Transverse colon (tissue), 4 donors: Measurements from ENCODE around the gene MYO7A. TPM values are rescaled to one million over a fixed set of nuclear protein-coding genes. Genes with fewer than 3 reads are reported as not detected.

ENCODE experiments used
- DNase-seq: peaks from one replicate; pipeline ENCODE4 v3.0.0-alpha.2; 2019
- H3K27ac ChIP-seq, 4 donors: fragments of 200-600 bp; sonication (generic); 2 replicates each; pipeline ENCODE4 v1.5.1; 2016 to 2018; ENCODE audit warnings: inconsistent platforms in 4 of 4
- H3K27me3 ChIP-seq: fragments of 200-600 bp; sonication (generic); 2 replicates; pipeline ENCODE4 v1.5.1; 2017; ENCODE audit warnings: inconsistent platforms
- H3K36me3 ChIP-seq, 4 donors: fragments of 200-600 bp; sonication (generic); 2 replicates each; pipeline ENCODE4 v1.5.1; 2017 to 2019; ENCODE audit warnings: inconsistent platforms in 4 of 4
- H3K4me1 ChIP-seq, 4 donors: fragments of 200-600 bp; sonication (generic); 2 replicates each; pipeline ENCODE4 v1.5.1; 2017 to 2020; ENCODE audit warnings: inconsistent platforms in 4 of 4
- H3K4me3 ChIP-seq, 4 donors: fragments of 200-600 bp; sonication (generic); 1 replicate in 1 of 4; 2 replicates in 3 of 4; pipeline versions ENCODE4 v1.5.1 to v1.6.1; 2017 to 2019; ENCODE audit warnings: inconsistent platforms in 4 of 4
- H3K9me3 ChIP-seq, 2 donors: fragments of 200-600 bp; sonication (generic); 2 replicates each; pipeline ENCODE4 v1.5.1; 2017 to 2019; ENCODE audit warnings: inconsistent platforms in 2 of 2
- EP300 ChIP-seq: sonication (generic); formaldehyde crosslinking; IDR thresholded peaks from one replicate; pipeline ENCODE4 v1.6.1; 2017; ENCODE audit warnings: antibody characterized with exemption, low read depth
- POLR2A ChIP-seq: fragments of 450-650 bp; IDR thresholded peaks from one replicate; pipeline ENCODE4 v1.6.1; 2016; ENCODE audit warnings: antibody characterized with exemption, mild to moderate bottlenecking, moderate library complexity
- POLR2AphosphoS5 ChIP-seq, 3 donors: sonication (generic); formaldehyde crosslinking; IDR thresholded peaks; one replicate each; pipeline ENCODE4 v1.6.1; 2016; ENCODE audit warnings: antibody characterized with exemption in 3 of 3
- WGBS, 2 donors: methylation state at CpG; one replicate each; pipeline ENCODE4 v1.1.5; 2018; ENCODE audit warnings: low coverage in 1 of 2; 5-methylcytosine and 5-hydroxymethylcytosine counted together
- in situ Hi-C, 4 donors: fragments of 200-750 bp; cut with MboI; loops; one replicate each; pipeline versions ENCODE4 v1.15.0 to v1.15.1; 2017; ENCODE audit warnings: low sequenced_read_pairs in 3 of 4, low pct_ligation_motif_present in 1 of 4, low pct_unique_long_range_greater_than_20kb in 1 of 4
- intact Hi-C: fragments of 100-400 bp; cut with DNase I; formaldehyde crosslinking; loops from one replicate; pipeline ENCODE4 v1.15.1; 2023; ENCODE audit warnings: low total_unique reads
- total RNA-seq, 4 donors: library from RNA; depleted of rRNA; stranded (reverse); fragments of >200 nt; gene quantifications; one replicate each; pipeline ENCODE4 v1.1.0, GENCODE V29; 2016
- TF ChIP-seq, protein P1 (sequence below), 5 experiments: fragments of 200-600 bp in 3 of 5; fragments of 450-650 bp in 2 of 5; sonication (generic) in 3 of 5; IDR thresholded peaks; 1 replicate in 2 of 5; 2 replicates in 3 of 5; pipeline ENCODE4 v1.5.1; 2016 to 2017; ENCODE audit warnings: antibody characterized with exemption in 5 of 5, inconsistent platforms in 3 of 5, mild to moderate bottlenecking in 2 of 5, moderate library complexity in 1 of 5

The MYO7A gene
- total RNA-seq, 4 donors from 2014 or later, result 4.6 to 11.2 (median 5.5) TPM

DNA sequence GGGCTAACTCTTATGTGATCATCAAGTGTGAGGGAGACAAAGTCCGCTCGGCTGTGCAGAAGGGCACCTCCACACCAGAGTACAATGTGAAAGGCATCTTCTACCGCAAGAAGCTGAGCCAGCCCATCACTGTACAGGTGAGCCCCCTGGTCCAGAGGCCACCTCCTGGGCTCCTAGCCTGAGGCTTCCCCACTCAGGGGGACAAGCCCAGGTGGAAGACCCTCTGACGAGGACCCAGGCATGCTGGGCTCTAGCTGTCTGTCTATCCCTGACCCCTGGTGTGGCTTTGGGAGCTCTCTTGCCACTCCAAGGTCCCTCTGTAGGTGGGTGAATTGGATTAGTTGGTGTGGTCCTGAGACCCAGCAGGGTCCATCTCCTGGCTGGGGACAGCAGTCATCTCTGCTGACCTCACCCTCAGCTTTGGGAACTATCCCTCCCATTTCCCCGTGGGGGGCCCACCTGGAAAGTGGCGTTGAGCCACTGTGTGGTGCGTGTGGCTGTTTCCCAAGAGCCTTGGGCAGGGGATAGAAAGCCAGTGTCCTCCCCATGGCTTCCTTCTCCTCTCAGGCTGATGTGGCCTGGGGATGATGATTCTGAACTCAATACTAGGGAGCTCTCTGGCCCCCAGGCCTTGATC lies 5.4 kb upstream of the MYO7A start:
- Histone ChIP-seq H3K27ac (no peak overlapping the region), H3K9me3 (no peaks in the 10 kb centered on the region), H3K4me3 (no peak overlapping the region), H3K27me3 (no peaks in the 10 kb centered on the region), H3K36me3 (peaks cover 0 to 28% (median 5%) of the 10 kb centered on the region in 4 donors), H3K4me1 (peaks cover 8 to 16% (median 10%) of the 10 kb centered on the region in 4 donors)
- in situ Hi-C loops, result loop anchor here in 1 of 4 donors (5.0 kb wide), 1 partner anchor 65 kb away; no protein-coding TSS in a partner anchor
- DNase-seq, result no peak
- intact Hi-C loops, result loop anchor here (10.0 kb wide), 1 partner anchor 62 kb away; no protein-coding TSS in a partner anchor
- TF ChIP-seq, protein P1, sequence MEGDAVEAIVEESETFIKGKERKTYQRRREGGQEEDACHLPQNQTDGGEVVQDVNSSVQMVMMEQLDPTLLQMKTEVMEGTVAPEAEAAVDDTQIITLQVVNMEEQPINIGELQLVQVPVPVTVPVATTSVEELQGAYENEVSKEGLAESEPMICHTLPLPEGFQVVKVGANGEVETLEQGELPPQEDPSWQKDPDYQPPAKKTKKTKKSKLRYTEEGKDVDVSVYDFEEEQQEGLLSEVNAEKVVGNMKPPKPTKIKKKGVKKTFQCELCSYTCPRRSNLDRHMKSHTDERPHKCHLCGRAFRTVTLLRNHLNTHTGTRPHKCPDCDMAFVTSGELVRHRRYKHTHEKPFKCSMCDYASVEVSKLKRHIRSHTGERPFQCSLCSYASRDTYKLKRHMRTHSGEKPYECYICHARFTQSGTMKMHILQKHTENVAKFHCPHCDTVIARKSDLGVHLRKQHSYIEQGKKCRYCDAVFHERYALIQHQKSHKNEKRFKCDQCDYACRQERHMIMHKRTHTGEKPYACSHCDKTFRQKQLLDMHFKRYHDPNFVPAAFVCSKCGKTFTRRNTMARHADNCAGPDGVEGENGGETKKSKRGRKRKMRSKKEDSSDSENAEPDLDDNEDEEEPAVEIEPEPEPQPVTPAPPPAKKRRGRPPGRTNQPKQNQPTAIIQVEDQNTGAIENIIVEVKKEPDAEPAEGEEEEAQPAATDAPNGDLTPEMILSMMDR (IDR thresholded peaks at IDR 0.05), result no peak
- TF ChIP-seq POLR2A (no peak), POLR2AphosphoS5 (IDR thresholded peaks at IDR 0.05) (no peak), EP300 (no peak)
- 88% methylated on average over 7 of the region's 7 CpGs; no CpG with 5 or more reads in 1 of the 2 donors for WGBS, 2 donors

DNA sequence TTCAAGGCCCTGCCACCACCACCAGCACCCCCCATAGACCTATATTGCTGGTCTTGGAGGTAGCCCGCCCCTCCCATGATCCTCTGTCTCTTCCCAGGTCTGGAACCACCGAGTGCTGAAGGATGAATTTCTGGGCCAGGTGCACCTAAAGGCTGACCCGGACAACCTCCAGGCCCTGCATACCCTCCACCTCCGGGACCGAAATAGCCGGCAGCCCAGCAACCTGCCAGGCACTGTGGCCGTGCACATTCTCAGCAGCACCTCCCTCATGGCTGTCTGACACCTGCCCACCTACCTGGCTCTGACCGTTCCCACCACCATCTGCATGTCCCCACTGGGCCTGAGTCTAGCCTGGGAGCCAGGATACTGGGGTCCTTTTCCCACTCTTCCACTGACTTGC lies 4.5 kb upstream of the MYO7A start:
- Histone ChIP-seq H3K27ac (no peak overlapping the region), H3K4me1 (peaks cover 9 to 22% (median 15%) of the 10 kb centered on the region in 4 donors), H3K4me3 (no peak overlapping the region), H3K27me3 (no peaks in the 10 kb centered on the region), H3K36me3 (peaks cover 0 to 27% (median 5%) of the 10 kb centered on the region in 4 donors), H3K9me3 (no peaks in the 10 kb centered on the region)
- DNase-seq, result no peak
- no peak for TF ChIP-seq POLR2AphosphoS5 (IDR thresholded peaks at IDR 0.05)
- no peak for TF ChIP-seq EP300
- TF ChIP-seq POLR2A, result no peak
- TF ChIP-seq, protein P1 (IDR thresholded peaks at IDR 0.05), result no peak
- in situ Hi-C loops (loop anchor here in 1 of 4 donors (5.0 kb wide), 1 partner anchor 64 kb away; no protein-coding TSS in a partner anchor), intact Hi-C loops (loop anchor here (10.0 kb wide), 1 partner anchor 61 kb away; no protein-coding TSS in a partner anchor)
- 87% methylated on average over 8 of the region's 8 CpGs; no CpG with 5 or more reads in 1 of the 2 donors for WGBS, 2 donors

DNA sequence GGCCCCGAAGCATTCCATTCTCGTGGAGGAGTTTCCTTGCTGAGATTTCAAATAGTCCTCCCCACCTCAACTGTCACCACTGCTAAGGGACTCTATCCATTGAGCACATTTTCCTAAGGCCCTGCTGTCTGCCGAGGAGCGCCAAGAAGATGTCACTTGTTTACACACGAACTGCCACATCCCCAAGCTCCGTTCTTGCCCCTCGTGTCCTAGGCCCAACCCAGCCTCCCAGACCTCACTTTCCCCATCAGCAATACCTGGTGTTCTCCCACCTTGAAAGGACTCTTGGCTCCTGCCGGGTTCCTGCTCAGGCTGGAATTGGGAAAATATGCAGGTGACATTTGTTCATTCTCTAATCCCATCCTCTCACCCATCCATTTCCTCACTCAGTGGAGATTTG lies 4.0 kb upstream of the MYO7A start:
- TF ChIP-seq EP300, result no peak
- TF ChIP-seq POLR2AphosphoS5 (IDR thresholded peaks at IDR 0.05), result no peak
- TF ChIP-seq, protein P1 (IDR thresholded peaks at IDR 0.05), result no peak
- no peak for TF ChIP-seq POLR2A
- H3K4me3 ChIP-seq, result no peak overlapping the region
- no peaks in the 10 kb centered on the region for H3K27me3 ChIP-seq
- no peaks in the 10 kb centered on the region for H3K9me3 ChIP-seq
- intact Hi-C loops, result loop anchor here (10.0 kb wide), 1 partner anchor 61 kb away; no protein-coding TSS in a partner anchor
- 80% methylated on average over 8 of the region's 8 CpGs; no CpG with 5 or more reads in 1 of the 2 donors for WGBS, 2 donors
- H3K27ac ChIP-seq, result no peak overlapping the region
- in situ Hi-C loops, result loop anchor here in 1 of 4 donors (5.0 kb wide), 1 partner anchor 63 kb away; no protein-coding TSS in a partner anchor
- peaks cover 0 to 22% (median 5%) of the 10 kb centered on the region in 4 donors for H3K36me3 ChIP-seq
- no peak for DNase-seq
- peaks cover 9 to 22% (median 15%) of the 10 kb centered on the region in 4 donors for H3K4me1 ChIP-seq

DNA sequence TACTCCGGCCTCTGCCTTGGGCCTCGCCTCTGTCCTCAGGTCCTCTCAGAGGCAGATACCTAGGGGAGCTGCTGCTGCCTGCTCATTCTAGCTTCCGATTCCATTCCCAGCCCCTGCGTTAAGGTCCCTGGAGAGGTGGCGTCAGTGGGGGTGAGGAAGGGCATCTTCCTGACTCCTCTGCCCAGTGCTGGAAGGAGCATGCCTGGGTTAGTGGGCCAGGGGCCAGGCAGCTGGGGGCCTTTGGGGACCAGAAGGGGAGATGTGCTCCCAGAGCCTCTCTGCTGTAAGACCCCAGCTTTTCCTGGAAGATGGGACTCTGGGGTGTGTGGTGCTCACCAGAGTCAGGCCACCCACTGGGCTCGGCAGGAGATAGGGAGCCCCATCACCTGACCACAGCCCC lies 3.6 kb upstream of the MYO7A start:
- H3K27me3 ChIP-seq, result no peaks in the 10 kb centered on the region
- H3K27ac ChIP-seq, result no peak overlapping the region
- 93% methylated on average over 6 of the region's 6 CpGs; no CpG with 5 or more reads in 1 of the 2 donors for WGBS, 2 donors
- H3K4me3 ChIP-seq, result no peak overlapping the region
- no peak for DNase-seq
- TF ChIP-seq POLR2AphosphoS5 (IDR thresholded peaks at IDR 0.05) (no peak), EP300 (no peak), POLR2A (no peak)
- TF ChIP-seq, protein P1 (IDR thresholded peaks at IDR 0.05), result no peak
- intact Hi-C loops, result loop anchor here (10.0 kb wide), 1 partner anchor 60 kb away; no protein-coding TSS in a partner anchor
- H3K4me1 ChIP-seq, result peaks cover 9 to 22% (median 15%) of the 10 kb centered on the region in 4 donors
- H3K36me3 ChIP-seq, result peaks cover 0 to 22% (median 5%) of the 10 kb centered on the region in 4 donors
- no peaks in the 10 kb centered on the region for H3K9me3 ChIP-seq
- in situ Hi-C loops, result loop anchor here in 1 of 4 donors (5.0 kb wide), 1 partner anchor 63 kb away; no protein-coding TSS in a partner anchor
